HG02981 (cell line): ENCODE results near the gene GBA3.

ENCODE experiments used
- ATAC-seq: cut with Tn5 transposase; IDR thresholded peaks from one replicate; pipeline ENCODE4 v1.9.1; 2021; ENCODE audit warnings: mild to moderate bottlenecking, moderate library complexity; ENCODE audit not compliant: unreplicated experiment

The GBA3 gene

DNA sequence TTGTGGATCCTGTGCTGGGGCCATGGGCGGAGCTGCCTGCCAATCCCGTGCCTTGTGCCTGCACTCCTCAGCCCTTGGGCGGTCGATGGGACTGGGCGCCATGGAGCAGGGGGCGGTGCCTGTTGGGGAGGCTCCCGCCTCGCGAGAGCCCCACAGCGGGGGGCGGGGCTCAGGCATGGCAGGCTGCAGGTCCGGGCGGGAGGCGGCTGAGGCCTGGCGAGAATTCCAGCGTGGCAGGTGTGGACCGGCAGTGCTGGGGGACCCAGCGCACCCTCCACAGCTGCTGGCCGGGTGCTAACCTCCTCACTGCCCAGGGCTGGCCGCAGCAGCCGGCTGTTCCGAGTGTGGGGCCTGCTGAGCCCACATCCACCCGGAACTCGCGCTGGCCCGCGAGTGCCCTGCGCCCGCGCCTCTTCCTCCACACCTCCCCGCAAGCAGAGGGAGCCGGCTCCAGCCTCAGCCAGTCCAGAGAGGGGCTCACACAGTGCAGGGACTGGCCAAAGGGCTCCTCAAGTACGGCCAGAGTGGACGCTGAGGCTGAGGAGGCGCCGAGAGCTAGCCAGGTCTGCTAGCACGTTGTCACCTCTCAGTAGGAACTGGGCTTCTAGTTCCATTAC is 85.9 kb downstream of the GBA3 start:
- no peak for ATAC-seq

- ATAC-seq, result no peak
Observed at GRCh38 chr4:22780317-22780716, 87.6 kb downstream of the GBA3 start.

DNA sequence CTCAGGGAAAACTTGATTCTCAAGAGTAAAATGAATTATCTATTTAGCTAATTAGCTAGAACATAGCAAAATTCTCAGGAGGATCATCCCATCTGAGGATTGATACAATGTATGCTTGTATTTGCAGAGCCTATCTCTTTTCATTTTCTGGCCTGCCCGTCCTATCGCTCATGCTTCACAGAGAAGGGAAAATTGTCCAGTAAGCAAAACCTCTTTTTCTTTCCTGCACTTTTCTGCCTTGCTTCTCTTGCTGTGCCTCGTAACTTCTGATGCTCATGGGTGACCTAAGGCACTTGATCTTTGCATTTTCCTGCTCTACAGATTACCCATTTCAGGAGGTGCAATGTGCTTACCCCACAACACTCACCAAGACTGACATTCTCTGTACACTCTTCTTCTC is 88.1 kb downstream of the GBA3 start:
- ATAC-seq, result no peak

GRCh38 chr4:22787753-22788375 is 95.1 kb downstream of the GBA3 start:
- ATAC-seq, result no peak

GRCh38 chr4:22790631-22791030 is 97.9 kb downstream of the GBA3 start:
- no peak for ATAC-seq

- ATAC-seq, result no peak
Observed at GRCh38 chr4:22794732-22795131, 102.0 kb downstream of the GBA3 start.

GRCh38 chr4:22801391-22801790 is 108.7 kb downstream of the GBA3 start:
- ATAC-seq, result no peak

DNA sequence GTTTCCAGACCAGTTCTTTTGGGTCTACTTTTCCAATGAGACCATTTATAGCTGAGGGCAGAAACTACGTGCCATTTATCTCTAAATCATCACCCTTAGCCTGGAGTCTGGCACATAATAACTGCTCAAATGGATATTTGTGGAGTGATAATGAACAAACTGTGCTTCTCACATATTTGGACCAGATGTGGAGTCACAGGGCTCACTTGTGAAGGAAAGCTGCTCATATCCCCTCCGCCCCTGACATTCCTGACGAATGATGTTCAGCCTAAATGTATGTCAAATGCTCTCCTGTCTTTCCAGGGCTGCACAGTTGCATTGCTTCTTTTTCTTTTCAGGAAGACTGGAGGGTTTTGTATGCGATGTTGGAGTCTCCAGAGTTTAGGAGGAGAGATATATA is 110.1 kb downstream of the GBA3 start:
- no peak for ATAC-seq

GRCh38 chr4:22803512-22803911 is 110.8 kb downstream of the GBA3 start:
- ATAC-seq, result no peak

GRCh38 chr4:22814906-22815305 is 122.2 kb downstream of the GBA3 start:
- ATAC-seq, result no peak

- no peak for ATAC-seq
Observed at GRCh38 chr4:22824091-22824490, 131.4 kb downstream of the GBA3 start.

DNA sequence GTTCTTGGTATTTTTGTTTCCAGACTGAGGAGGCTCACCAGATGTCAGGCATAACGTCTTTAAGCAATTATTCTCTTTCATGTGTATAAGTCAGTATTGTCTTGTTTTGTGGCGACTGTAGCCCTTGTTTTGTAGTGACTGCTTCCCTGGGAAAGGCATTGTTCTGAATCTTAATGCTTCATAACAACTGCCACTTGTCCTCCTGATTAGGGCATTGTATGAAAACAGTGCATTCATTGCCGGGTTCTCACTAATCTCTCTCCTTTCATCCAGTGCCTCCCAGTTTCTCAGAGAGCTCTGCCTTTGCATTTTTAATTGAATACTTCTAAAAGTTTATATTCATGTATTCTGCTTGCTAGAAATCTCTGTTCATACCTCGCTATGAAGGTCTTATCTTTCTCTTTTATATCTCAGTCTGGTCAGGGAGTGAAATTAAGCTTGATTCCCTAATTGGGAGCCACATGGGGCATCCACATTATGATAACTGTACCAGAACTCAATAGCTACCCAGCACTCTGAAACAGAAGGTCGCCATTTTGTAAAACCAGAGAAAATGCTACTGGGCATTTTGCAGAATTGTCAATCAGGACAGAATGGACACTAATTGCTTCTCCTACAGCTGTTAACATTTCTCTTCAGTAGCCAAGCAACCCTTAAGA is 149.8 kb downstream of the GBA3 start:
- no peak for ATAC-seq

DNA sequence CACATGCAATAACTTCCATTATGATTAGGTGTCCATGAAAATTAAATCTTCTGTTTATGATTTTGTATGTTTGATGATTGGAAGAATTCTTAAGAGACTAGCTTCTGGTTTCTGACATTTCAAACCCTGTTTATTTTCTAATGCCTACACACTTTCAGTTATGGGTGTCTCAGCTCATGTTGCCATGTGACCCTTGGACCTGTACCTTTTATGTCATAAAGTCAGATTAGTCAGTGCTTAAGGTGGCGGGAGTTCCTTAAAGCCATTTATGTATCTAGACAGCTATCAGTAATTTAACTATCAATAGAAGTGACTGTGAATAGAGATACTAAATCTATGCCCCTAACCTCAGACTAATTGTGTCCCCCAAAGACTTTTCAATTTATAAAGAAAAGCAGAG is 155.6 kb downstream of the GBA3 start:
- ATAC-seq, result no peak

GRCh38 chr4:22850055-22850454 is 157.3 kb downstream of the GBA3 start:
- no peak for ATAC-seq

GRCh38 chr4:22850630-22851029 is 157.9 kb downstream of the GBA3 start:
- peak; percentile 74 for ATAC-seq

DNA sequence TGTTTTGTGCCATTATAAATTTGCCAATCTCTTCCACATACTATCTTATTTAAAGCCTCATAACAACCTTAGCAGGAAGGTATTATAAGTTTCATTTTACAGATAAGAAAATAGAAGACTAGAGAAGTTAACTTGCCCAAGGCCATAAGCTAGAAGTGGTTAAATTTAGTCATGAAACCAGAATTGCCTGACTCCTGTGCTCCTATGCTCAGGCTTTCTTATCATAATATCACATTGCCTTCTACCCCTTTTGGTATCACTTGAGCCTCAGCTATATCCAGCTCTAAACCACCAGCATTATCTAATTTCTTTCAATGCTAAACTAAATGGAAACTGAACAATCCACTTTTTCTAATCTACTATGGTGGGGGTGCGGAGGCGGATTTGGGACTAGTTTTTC is 164.7 kb downstream of the GBA3 start:
- ATAC-seq, result no peak

- no peak for ATAC-seq
Observed at GRCh38 chr4:22859318-22859717, 166.6 kb downstream of the GBA3 start.
